ENCODE measurements around the gene OR2W3. TPM values are rescaled to one million over a fixed set of nuclear protein-coding genes. Genes with fewer than 3 reads are reported as not detected.
A peak's percentile ranks its signal among the peaks of the same experiment; 100 is the strongest.

The OR2W3 gene
- total and polyA plus RNA-seq, 7 donors: 0.07 to 0.57 (median 0.24) TPM; not detected in 4

- no peaks in the 10 kb centered on the region for H3K9me3 ChIP-seq
- TF ChIP-seq CTCF (IDR thresholded peaks at IDR 0.05): no peak
- WGBS, 3 donors: 87 to 90% (median 88%) methylated on average over 14 of the region's 14 CpGs
- no peak for ATAC-seq
- H3K4me1 ChIP-seq: no peaks in the 10 kb centered on the region
- no peak overlapping the region for H3K27ac ChIP-seq
- intact Hi-C loops (cut with DNase I): no loop called here
- no peak for DNase-seq
- H3K36me3 ChIP-seq (ENCODE audit: insufficient read depth in 1 of 2, low read depth in 1 of 2): no peaks in the 10 kb centered on the region
- H3K27me3 ChIP-seq (ENCODE audit: insufficient read depth in 3 of 3, low read length in 2 of 3): no peaks in the 10 kb centered on the region
- H3K4me3 ChIP-seq: no peak overlapping the region
These were observed 589 bp downstream of the OR2W3 start for GRCh38 chr1:247895976-247896375.

GRCh38 chr1:247904122-247904521 lies 8.7 kb downstream of the OR2W3 start:
- TF ChIP-seq CTCF (IDR thresholded peaks at IDR 0.05): no peak
- intact Hi-C loops (cut with DNase I): no loop called here
- H3K36me3 ChIP-seq (ENCODE audit: insufficient read depth in 1 of 2, low read depth in 1 of 2): no peaks in the 10 kb centered on the region
- 73 to 79% (median 79%) methylated on average over 6 of the region's 6 CpGs for WGBS, 3 donors
- H3K27me3 ChIP-seq (ENCODE audit: insufficient read depth in 3 of 3, low read length in 2 of 3): no peaks in the 10 kb centered on the region
- ATAC-seq (no peak), DNase-seq (no peak)
- H3K4me3 ChIP-seq: no peak overlapping the region
- no peaks in the 10 kb centered on the region for H3K4me1 ChIP-seq
- no peaks in the 10 kb centered on the region for H3K9me3 ChIP-seq
- H3K27ac ChIP-seq: no peak overlapping the region

- no peak for DNase-seq
- no peaks in the 10 kb centered on the region for H3K36me3 ChIP-seq (ENCODE audit: insufficient read depth in 1 of 2, low read depth in 1 of 2)
- no peaks in the 10 kb centered on the region for H3K4me1 ChIP-seq
- H3K27me3 ChIP-seq (ENCODE audit: insufficient read depth in 3 of 3, low read length in 2 of 3): no peaks in the 10 kb centered on the region
- no peak for TF ChIP-seq CTCF (IDR thresholded peaks at IDR 0.05)
- no peaks in the 10 kb centered on the region for H3K9me3 ChIP-seq
- intact Hi-C loops (cut with DNase I): no loop called here
- 89 to 93% (median 90%) methylated on average over 13 of the region's 13 CpGs for WGBS, 3 donors
- no peak for ATAC-seq
- no peak overlapping the region for H3K4me3 ChIP-seq
- H3K27ac ChIP-seq: no peak overlapping the region
These were observed 9.8 kb downstream of the OR2W3 start for GRCh38 chr1:247905181-247905580.

GRCh38 chr1:247905910-247906503 lies 10.6 kb downstream of the OR2W3 start:
- Histone ChIP-seq H3K36me3 (ENCODE audit: insufficient read depth in 1 of 2, low read depth in 1 of 2) (no peaks in the 10 kb centered on the region), H3K4me3 (peak overlapping the region; percentile 1), H3K9me3 (no peaks in the 10 kb centered on the region), H3K4me1 (no peaks in the 10 kb centered on the region), H3K27me3 (ENCODE audit: insufficient read depth in 3 of 3, low read length in 2 of 3) (no peaks in the 10 kb centered on the region), H3K27ac (no peak overlapping the region)
- intact Hi-C loops (cut with DNase I): no loop called here
- WGBS, 3 donors: 64 to 73% (median 72%) methylated on average over 9 of the region's 9 CpGs
- TF ChIP-seq CTCF (IDR thresholded peaks at IDR 0.05): no peak
- ATAC-seq: no peak
- DNase-seq: no peak

GRCh38 chr1:247906504-247907047 lies 11.2 kb downstream of the OR2W3 start:
- H3K4me3 ChIP-seq: peak overlapping the region; percentile 1

More at GRCh38 chr1:247906504-247907047, 11.2 kb downstream of the OR2W3 start:
- ATAC-seq (no peak), DNase-seq (no peak)
- Histone ChIP-seq H3K4me1 (no peaks in the 10 kb centered on the region), H3K9me3 (no peaks in the 10 kb centered on the region), H3K36me3 (ENCODE audit: insufficient read depth in 1 of 2, low read depth in 1 of 2) (no peaks in the 10 kb centered on the region), H3K27me3 (ENCODE audit: insufficient read depth in 3 of 3, low read length in 2 of 3) (no peaks in the 10 kb centered on the region), H3K27ac (no peak overlapping the region)
- 46 to 52% (median 49%) methylated on average over 7 of the region's 7 CpGs for WGBS, 3 donors
- intact Hi-C loops (cut with DNase I): no loop called here
- TF ChIP-seq CTCF (IDR thresholded peaks at IDR 0.05): no peak
